ENCODE data around the gene ZNHIT6.

- no peak for TF ChIP-seq CTCF (IDR thresholded peaks at IDR 0.05)
- TF ChIP-seq POLR2A (IDR thresholded peaks at IDR 0.05) = no peak
Observed at GRCh38 chr1:85660541-85660940, 47.7 kb downstream of the ZNHIT6 start.

Data from esophagus squamous epithelium (tissue), 4 donors.